HG02852 (cell line): Measurements from ENCODE around the gene GTPBP4.
A peak's percentile ranks its signal among the peaks of the same experiment; 100 is the strongest.
"Not testable (repeated sequence)": the region's sequence is repeated elsewhere in the genome, so short reads cannot be mapped to it uniquely, and the experiment has no call there.

Experiments used
- ATAC-seq: cut with Tn5 transposase; IDR thresholded peaks from one replicate; pipeline ENCODE4 v1.9.1; 2021; ENCODE audit warnings: mild to moderate bottlenecking, moderate library complexity; ENCODE audit not compliant: unreplicated experiment

The GTPBP4 gene

GRCh38 chr10:988667-989545 is 672 bp downstream of the GTPBP4 start:
- peak; percentile 14 for ATAC-seq

- ATAC-seq, result no peak
Measured at GRCh38 chr10:990808-991207, 2.6 kb downstream of the GTPBP4 start.

GRCh38 chr10:992467-992866 is 4.2 kb downstream of the GTPBP4 start:
- no peak for ATAC-seq

GRCh38 chr10:992871-993270 is 4.6 kb downstream of the GTPBP4 start:
- ATAC-seq, result no peak

GRCh38 chr10:994836-995558 is 6.8 kb downstream of the GTPBP4 start:
- no peak for ATAC-seq

GRCh38 chr10:995559-995926 is 7.3 kb downstream of the GTPBP4 start:
- ATAC-seq, result no peak

- no peak for ATAC-seq
Measured at GRCh38 chr10:996031-996430, 7.8 kb downstream of the GTPBP4 start.

GRCh38 chr10:997266-998022 is 9.2 kb downstream of the GTPBP4 start:
- no peak for ATAC-seq

GRCh38 chr10:1002425-1003006 is 14.3 kb downstream of the GTPBP4 start:
- no peak for ATAC-seq

- ATAC-seq, result no peak
Measured at GRCh38 chr10:1003884-1004670, 15.8 kb downstream of the GTPBP4 start.

GRCh38 chr10:1006573-1006972 is 18.3 kb downstream of the GTPBP4 start:
- ATAC-seq, result no peak

- no peak for ATAC-seq
Measured at GRCh38 chr10:1007583-1007982, 19.3 kb downstream of the GTPBP4 start.

GRCh38 chr10:1009071-1009494 is 20.8 kb downstream of the GTPBP4 start:
- no peak for ATAC-seq

- ATAC-seq, result not testable (repeated sequence)
Measured at GRCh38 chr10:1009947-1010346, 21.7 kb downstream of the GTPBP4 start.

GRCh38 chr10:1010703-1011102 is 22.5 kb downstream of the GTPBP4 start:
- ATAC-seq, result no peak

- no peak for ATAC-seq
Measured at GRCh38 chr10:1011696-1012095, 23.5 kb downstream of the GTPBP4 start.

- ATAC-seq, result no peak
Measured at GRCh38 chr10:1015688-1016087, 27.5 kb downstream of the GTPBP4 start.

- ATAC-seq, result no peak
Measured at GRCh38 chr10:1019362-1019761, 31.1 kb downstream of the GTPBP4 start.

GRCh38 chr10:1020460-1020859 is 32.2 kb downstream of the GTPBP4 start:
- ATAC-seq, result no peak

GRCh38 chr10:1020958-1021357 is 32.7 kb downstream of the GTPBP4 start:
- no peak for ATAC-seq
